Ramos (cell line): ENCODE results near the gene MAML2.

Experiments
- in situ Hi-C: fragments of 300-500 bp; cut with MboI; formaldehyde crosslinking; loops from one replicate; pipeline ENCODE4 v1.14.3; 2022; ENCODE audit warnings: low sequenced_read_pairs; ENCODE audit not compliant: unreplicated experiment

Gene MAML2

GRCh38 chr11:96221244-96222070 lies 121.5 kb downstream of the MAML2 start:
- in situ Hi-C loops: no loop called here

- in situ Hi-C loops: no loop called here
These were observed 122.9 kb downstream of the MAML2 start for GRCh38 chr11:96219981-96220623.

- in situ Hi-C loops: no loop called here
These were observed 124.1 kb downstream of the MAML2 start for GRCh38 chr11:96218901-96219300.

- in situ Hi-C loops: no loop called here
These were observed 125.0 kb downstream of the MAML2 start for GRCh38 chr11:96218006-96218405.

- in situ Hi-C loops: no loop called here
These were observed 125.8 kb downstream of the MAML2 start for GRCh38 chr11:96217206-96217605.

GRCh38 chr11:96215826-96216225 lies 127.2 kb downstream of the MAML2 start:
- in situ Hi-C loops: no loop called here

GRCh38 chr11:96215110-96215782 lies 127.7 kb downstream of the MAML2 start:
- in situ Hi-C loops: no loop called here

GRCh38 chr11:96214777-96215109 lies 128.3 kb downstream of the MAML2 start:
- in situ Hi-C loops: no loop called here

GRCh38 chr11:96213500-96213899 lies 129.5 kb downstream of the MAML2 start:
- in situ Hi-C loops: no loop called here

- in situ Hi-C loops: no loop called here
These were observed 131.6 kb downstream of the MAML2 start for GRCh38 chr11:96211436-96211835.

GRCh38 chr11:96207459-96208449 lies 135.2 kb downstream of the MAML2 start:
- in situ Hi-C loops: no loop called here

GRCh38 chr11:96206955-96207354 lies 136.0 kb downstream of the MAML2 start:
- in situ Hi-C loops: no loop called here

GRCh38 chr11:96205460-96205809 lies 137.6 kb downstream of the MAML2 start:
- in situ Hi-C loops: no loop called here

GRCh38 chr11:96204721-96205459 lies 138.1 kb downstream of the MAML2 start:
- in situ Hi-C loops: no loop called here

GRCh38 chr11:96204366-96204659 lies 138.7 kb downstream of the MAML2 start:
- in situ Hi-C loops: no loop called here

GRCh38 chr11:96203567-96204365 lies 139.2 kb downstream of the MAML2 start:
- in situ Hi-C loops: no loop called here

GRCh38 chr11:96200243-96200642 lies 142.8 kb downstream of the MAML2 start:
- in situ Hi-C loops: no loop called here

GRCh38 chr11:96199563-96200025 lies 143.4 kb downstream of the MAML2 start:
- in situ Hi-C loops: no loop called here
